Cardiac atrium fibroblast (primary cell): ENCODE measurements around the gene HNRNPK. TPM values are rescaled to one million over a fixed set of nuclear protein-coding genes. Genes with fewer than 3 reads are reported as not detected.

Experiments
- total RNA-seq: library from RNA; depleted of rRNA; stranded (reverse); fragments of >200 nt; gene quantifications from 2 replicates; pipeline ENCODE4 v1.2.3, GENCODE V29; 2015

HNRNPK gene
- 448 and 469 TPM in 2 replicates for total RNA-seq

GRCh38 chr9:83979812-83980394 is at the start of gene HNRNPK:
HNRNPK (minus strand) TSS chr9:83980215; CDS start chr9:83978252, 1,963 bp downstream.

GRCh38 chr9:83980395-83981125 is 545 bp upstream of the HNRNPK start, which contains the start of gene RMI1:
RMI1 (plus strand) TSS chr9:83980805; CDS start chr9:84000987, 20,182 bp downstream.

DNA sequence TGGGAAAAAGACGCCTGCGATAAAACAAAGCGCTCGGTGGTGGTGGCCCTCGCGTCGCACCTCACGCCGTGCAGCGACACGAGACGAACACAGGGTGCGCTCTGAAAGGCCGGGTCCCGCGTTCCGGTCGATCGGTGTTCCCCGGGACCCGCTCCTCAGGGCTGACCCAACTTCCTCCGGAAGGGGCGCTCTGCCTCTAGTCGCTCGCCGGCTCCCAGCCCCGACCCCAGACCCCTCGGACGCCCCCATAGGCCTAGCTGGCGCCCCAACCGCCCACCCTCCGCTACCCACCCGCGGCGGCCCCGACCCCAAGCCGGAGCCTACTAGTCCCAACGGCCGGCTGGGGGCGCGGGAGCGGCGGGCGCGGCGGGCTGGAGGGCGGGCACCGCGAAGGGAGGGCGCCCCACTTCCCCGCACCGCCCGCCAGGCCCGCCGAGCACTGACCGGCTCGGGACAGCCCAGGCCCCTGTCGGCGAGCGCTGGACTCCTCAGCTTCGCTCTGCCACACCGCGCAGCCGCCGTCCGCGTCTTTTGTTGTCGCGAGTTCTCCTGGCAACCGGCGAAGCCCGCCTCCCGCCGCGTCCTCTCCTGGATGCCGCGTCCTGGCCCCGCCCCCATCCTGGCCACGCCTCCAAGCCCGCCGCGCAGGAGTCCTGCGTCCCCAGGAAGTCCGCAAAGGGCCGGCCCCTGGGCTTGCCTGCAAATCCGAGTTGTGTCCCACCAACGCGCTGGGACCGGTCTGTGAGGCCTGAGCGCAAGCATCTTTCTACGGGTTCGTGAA is 58.9 kb downstream of the HNRNPK start, which contains the start of gene KIF27:
Gene KIF27 (minus strand): TSS at position 506 of the 781 bp plus-strand sequence. CDS start 5,841 bp downstream, outside the sequence.

Other genes with a start within 250 kb of the HNRNPK start
- gene GKAP1, start 162.4 kb downstream of the HNRNPK start, total RNA-seq, result 0.65 and 1.3 TPM in 2 replicates
- 2.5 and 2.6 TPM in 2 replicates for gene KIF27, start 58.8 kb downstream of the HNRNPK start, total RNA-seq
- 2.9 and 3.6 TPM in 2 replicates for gene RMI1, start 590 bp upstream of the HNRNPK start, total RNA-seq